Osteoblast (primary cell): Measurements from ENCODE around the gene VWDE. TPM values are rescaled to one million over a fixed set of nuclear protein-coding genes. Genes with fewer than 3 reads are reported as not detected.
"Not testable (repeated sequence)": the region's sequence is repeated elsewhere in the genome, so short reads cannot be mapped to it uniquely, and the experiment has no call there.

Source experiments
- DNase-seq: peaks from one replicate; pipeline ENCODE4 v3.0.0; 2011; ENCODE audit warnings: low spot score, mixed read lengths; ENCODE audit not compliant: insufficient read length; ENCODE audit errors: missing footprints
- H2AFZ ChIP-seq: 2 replicates; pipeline ENCODE4 v1.6.0; 2011; ENCODE audit warnings: mild to moderate bottlenecking, low read length
- H3K27ac ChIP-seq: 2 replicates; pipeline ENCODE4 v1.5.1; 2011; ENCODE audit warnings: mild to moderate bottlenecking, low read depth, low read length, moderate library complexity
- H3K27me3 ChIP-seq: 2 replicates; pipeline ENCODE4 v1.6.0; 2012; ENCODE audit warnings: mild to moderate bottlenecking, control low read depth, inconsistent platforms, low read length, moderate library complexity; ENCODE audit not compliant: insufficient read depth
- H3K36me3 ChIP-seq: 2 replicates; pipeline ENCODE4 v1.5.1; 2011; ENCODE audit warnings: mild to moderate bottlenecking, low read length, control low read depth, moderate library complexity; ENCODE audit not compliant: insufficient read depth
- H3K4me1 ChIP-seq: 2 replicates; pipeline ENCODE4 v1.5.1; 2011; ENCODE audit warnings: mild to moderate bottlenecking, low read length, control low read depth, moderate library complexity; ENCODE audit not compliant: insufficient read depth
- H3K4me2 ChIP-seq: 2 replicates; pipeline ENCODE4 v1.6.0; 2011; ENCODE audit warnings: mild to moderate bottlenecking, low read length; ENCODE audit not compliant: insufficient read depth
- H3K4me3 ChIP-seq: fragments of 200-600 bp; sonication (generic); 3 replicates; pipeline ENCODE4 v1.5.1; 2012; ENCODE audit warnings: mild to moderate bottlenecking, low read length, inconsistent platforms; ENCODE audit not compliant: insufficient read depth
- H3K79me2 ChIP-seq: 2 replicates; pipeline ENCODE4 v1.6.0; 2012; ENCODE audit warnings: mild to moderate bottlenecking, low read length, control low read depth, inconsistent platforms; ENCODE audit not compliant: insufficient read depth
- H3K9me3 ChIP-seq: 2 replicates; pipeline ENCODE4 v1.5.1; 2011; ENCODE audit warnings: low read depth, low read length, control low read depth
- H4K20me1 ChIP-seq: 2 replicates; pipeline ENCODE4 v1.6.0; 2012; ENCODE audit warnings: mild to moderate bottlenecking, low read length, control low read depth; ENCODE audit not compliant: insufficient read depth
- CTCF ChIP-seq: IDR thresholded peaks from 2 replicates; pipeline ENCODE4 v1.5.1; 2011; ENCODE audit warnings: mild to moderate bottlenecking, low read depth, low read length, moderate library complexity; ENCODE audit errors: extremely low read depth
- total RNA-seq: library from RNA; depleted of rRNA; stranded (reverse); fragments of >200 nt; gene quantifications from 2 replicates; pipeline ENCODE4 v1.2.3, GENCODE V29; 2012

Gene VWDE
- total RNA-seq = under 0.01 TPM in 1 of 2 replicates, not detected in the other

GRCh38 chr7:12403287-12404181, at the start of gene VWDE:
Gene VWDE (minus strand): TSS chr7:12403865. CDS start chr7:12403716, 149 bp downstream.
- H2AFZ ChIP-seq = peak within 1 kb of the TSS; percentile 82
- H3K4me2 ChIP-seq = peak within 1 kb of the TSS; percentile 74

GRCh38 chr7:12453136-12453535, 49.5 kb upstream of the VWDE start:
- not testable (repeated sequence) for H3K4me2 ChIP-seq, H2AFZ ChIP-seq, H3K79me2 ChIP-seq, H3K27me3 ChIP-seq, DNase-seq, H4K20me1 ChIP-seq, H3K27ac ChIP-seq, H3K36me3 ChIP-seq, H3K4me3 ChIP-seq, H3K9me3 ChIP-seq, H3K4me1 ChIP-seq

More at GRCh38 chr7:12403287-12404181, at the start of gene VWDE:
- Histone ChIP-seq H3K79me2 (no peaks in the 10 kb centered on the region), H3K27ac (no peak within 1 kb of the TSS), H4K20me1 (no peaks in the 10 kb centered on the region), H3K27me3 (peaks cover 7% of the 10 kb centered on the region), H3K4me3 (peak within 1 kb of the TSS; percentile 59), H3K9me3 (no peaks in the 10 kb centered on the region), H3K36me3 (no peaks in the 10 kb centered on the region), H3K4me1 (no peaks in the 10 kb centered on the region)
- no peak for TF ChIP-seq CTCF
- DNase-seq = peak; percentile 61

GRCh38 chr7:12450615-12451014, 47.0 kb upstream of the VWDE start:
- no peaks in the 10 kb centered on the region for H3K4me1 ChIP-seq
- H2AFZ ChIP-seq = no peak overlapping the region
- TF ChIP-seq CTCF = no peak
- no peak for DNase-seq
- no peaks in the 10 kb centered on the region for H3K79me2 ChIP-seq
- H3K4me3 ChIP-seq = no peak overlapping the region
- H3K27ac ChIP-seq = no peak overlapping the region
- no peaks in the 10 kb centered on the region for H3K36me3 ChIP-seq
- no peaks in the 10 kb centered on the region for H3K27me3 ChIP-seq
- no peaks in the 10 kb centered on the region for H3K9me3 ChIP-seq
- H4K20me1 ChIP-seq = no peaks in the 10 kb centered on the region
- H3K4me2 ChIP-seq = no peak overlapping the region

- H2AFZ ChIP-seq = no peak overlapping the region
- no peak overlapping the region for H3K4me3 ChIP-seq
- no peak overlapping the region for H3K27ac ChIP-seq
Observed at GRCh38 chr7:12444785-12445184, 41.1 kb upstream of the VWDE start.

More at GRCh38 chr7:12444785-12445184, 41.1 kb upstream of the VWDE start:
- Histone ChIP-seq H3K4me2 (no peak overlapping the region), H3K4me1 (no peaks in the 10 kb centered on the region), H3K27me3 (peaks cover 2% of the 10 kb centered on the region), H4K20me1 (no peaks in the 10 kb centered on the region), H3K9me3 (no peaks in the 10 kb centered on the region), H3K79me2 (no peaks in the 10 kb centered on the region), H3K36me3 (no peaks in the 10 kb centered on the region)
- DNase-seq = no peak
- no peak for TF ChIP-seq CTCF
